Activated naive CD8-positive, alpha-beta T cell (primary cell): ENCODE measurements around the gene JMJD8.

Source experiments
- H3K27ac Mint-ChIP-seq: one replicate; pipeline ENCODE4 v1.8.0; 2021; ENCODE audit warnings: mixed read lengths
- H3K27me3 Mint-ChIP-seq: one replicate; pipeline ENCODE4 v1.8.0; 2021; ENCODE audit warnings: mixed read lengths
- H3K36me3 Mint-ChIP-seq: one replicate; pipeline ENCODE4 v1.8.0; 2021; ENCODE audit warnings: mixed read lengths
- H3K4me1 Mint-ChIP-seq: one replicate; pipeline ENCODE4 v1.8.0; 2021; ENCODE audit warnings: low read depth, mixed read lengths
- H3K4me3 Mint-ChIP-seq: one replicate; pipeline ENCODE4 v1.8.0; 2021; ENCODE audit warnings: mild to moderate bottlenecking, mixed read lengths
- H3K9me3 Mint-ChIP-seq: one replicate; pipeline ENCODE4 v1.8.0; 2021; ENCODE audit warnings: low read depth, mixed read lengths

Gene JMJD8

GRCh38 chr16:680625-680945 lies 3.5 kb downstream of the JMJD8 start:
- no peaks in the 10 kb centered on the region for H3K9me3 Mint-ChIP-seq
- peak overlapping the region; percentile 86 for H3K4me3 Mint-ChIP-seq
- no peaks in the 10 kb centered on the region for H3K27me3 Mint-ChIP-seq
- peaks cover 2% of the 10 kb centered on the region for H3K36me3 Mint-ChIP-seq
- peaks cover 15% of the 10 kb centered on the region for H3K4me1 Mint-ChIP-seq
- no peak overlapping the region for H3K27ac Mint-ChIP-seq

- Mint-ChIP-seq H3K27ac (peak within 1 kb of the TSS; percentile 85), H3K27me3 (no peaks in the 10 kb centered on the region), H3K36me3 (peaks cover 2% of the 10 kb centered on the region), H3K4me1 (peaks cover 17% of the 10 kb centered on the region), H3K9me3 (no peaks in the 10 kb centered on the region), H3K4me3 (peak within 1 kb of the TSS; percentile 86)
These were observed 4.1 kb downstream of the JMJD8 start, which contains the start of gene STUB1 for GRCh38 chr16:679814-680624. STUB1 (plus strand) TSS chr16:680410; CDS start chr16:680526, 116 bp downstream.

- Mint-ChIP-seq H3K27ac (peak overlapping the region; percentile 41), H3K9me3 (no peaks in the 10 kb centered on the region), H3K36me3 (peaks cover 2% of the 10 kb centered on the region), H3K4me1 (peaks cover 18% of the 10 kb centered on the region), H3K27me3 (no peaks in the 10 kb centered on the region), H3K4me3 (peak overlapping the region; percentile 80)
These were observed 5.0 kb downstream of the JMJD8 start for GRCh38 chr16:678858-679813.

- no peaks in the 10 kb centered on the region for H3K27me3 Mint-ChIP-seq
- H3K9me3 Mint-ChIP-seq = no peaks in the 10 kb centered on the region
- no peak overlapping the region for H3K27ac Mint-ChIP-seq
- peaks cover 2% of the 10 kb centered on the region for H3K36me3 Mint-ChIP-seq
- no peak overlapping the region for H3K4me3 Mint-ChIP-seq
- H3K4me1 Mint-ChIP-seq = peaks cover 18% of the 10 kb centered on the region
These were observed 5.8 kb downstream of the JMJD8 start for GRCh38 chr16:678209-678857.

- Mint-ChIP-seq H3K4me1 (peaks cover 17% of the 10 kb centered on the region), H3K36me3 (peaks cover 1% of the 10 kb centered on the region), H3K9me3 (no peaks in the 10 kb centered on the region), H3K27ac (no peak overlapping the region), H3K27me3 (no peaks in the 10 kb centered on the region), H3K4me3 (no peak overlapping the region)
These were observed 6.6 kb downstream of the JMJD8 start for GRCh38 chr16:677316-678190.

GRCh38 chr16:676913-677312 lies 7.2 kb downstream of the JMJD8 start:
- H3K27me3 Mint-ChIP-seq = no peaks in the 10 kb centered on the region

GRCh38 chr16:676565-676902 lies 7.6 kb downstream of the JMJD8 start:
- no peak overlapping the region for H3K27ac Mint-ChIP-seq
- no peaks in the 10 kb centered on the region for H3K9me3 Mint-ChIP-seq
- H3K4me1 Mint-ChIP-seq = peaks cover 11% of the 10 kb centered on the region
- H3K4me3 Mint-ChIP-seq = no peak overlapping the region
- no peaks in the 10 kb centered on the region for H3K27me3 Mint-ChIP-seq
- no peaks in the 10 kb centered on the region for H3K36me3 Mint-ChIP-seq

More at GRCh38 chr16:676913-677312, 7.2 kb downstream of the JMJD8 start:
- Mint-ChIP-seq H3K36me3 (no peaks in the 10 kb centered on the region), H3K4me3 (no peak overlapping the region), H3K27ac (no peak overlapping the region), H3K4me1 (peaks cover 15% of the 10 kb centered on the region), H3K9me3 (no peaks in the 10 kb centered on the region)

- Mint-ChIP-seq H3K4me1 (peaks cover 7% of the 10 kb centered on the region), H3K4me3 (no peak overlapping the region), H3K9me3 (no peaks in the 10 kb centered on the region), H3K27ac (no peak overlapping the region), H3K27me3 (no peaks in the 10 kb centered on the region), H3K36me3 (no peaks in the 10 kb centered on the region)
These were observed 8.1 kb downstream of the JMJD8 start for GRCh38 chr16:675884-676564.

- H3K9me3 Mint-ChIP-seq = no peaks in the 10 kb centered on the region
- H3K4me3 Mint-ChIP-seq = peak within 1 kb of the TSS; percentile 35
- no peaks in the 10 kb centered on the region for H3K36me3 Mint-ChIP-seq
- H3K27me3 Mint-ChIP-seq = no peaks in the 10 kb centered on the region
- H3K4me1 Mint-ChIP-seq = peaks cover 5% of the 10 kb centered on the region
- H3K27ac Mint-ChIP-seq = no peak within 1 kb of the TSS
These were observed 8.9 kb downstream of the JMJD8 start, which contains the start of gene RHBDL1 for GRCh38 chr16:674968-675883. RHBDL1 (plus strand) TSS chr16:675671; CDS start chr16:675791, 120 bp downstream.

GRCh38 chr16:674214-674881 lies 9.8 kb downstream of the JMJD8 start:
- H3K27ac Mint-ChIP-seq = no peak overlapping the region
- no peaks in the 10 kb centered on the region for H3K9me3 Mint-ChIP-seq
- H3K4me3 Mint-ChIP-seq = peak overlapping the region; percentile 35
- peaks cover 7% of the 10 kb centered on the region for H3K4me1 Mint-ChIP-seq
- H3K27me3 Mint-ChIP-seq = no peaks in the 10 kb centered on the region
- H3K36me3 Mint-ChIP-seq = no peaks in the 10 kb centered on the region

- H3K9me3 Mint-ChIP-seq = no peaks in the 10 kb centered on the region
- H3K27me3 Mint-ChIP-seq = no peaks in the 10 kb centered on the region
- H3K4me3 Mint-ChIP-seq = no peak overlapping the region
- H3K36me3 Mint-ChIP-seq = no peaks in the 10 kb centered on the region
- H3K27ac Mint-ChIP-seq = no peak overlapping the region
- peaks cover 5% of the 10 kb centered on the region for H3K4me1 Mint-ChIP-seq
These were observed 10.6 kb downstream of the JMJD8 start for GRCh38 chr16:673399-673991.

GRCh38 chr16:672851-673250 lies 11.3 kb downstream of the JMJD8 start:
- H3K27me3 Mint-ChIP-seq = no peaks in the 10 kb centered on the region
- no peak overlapping the region for H3K4me3 Mint-ChIP-seq
- no peaks in the 10 kb centered on the region for H3K36me3 Mint-ChIP-seq
- no peaks in the 10 kb centered on the region for H3K9me3 Mint-ChIP-seq
- H3K4me1 Mint-ChIP-seq = peaks cover 5% of the 10 kb centered on the region
- no peak overlapping the region for H3K27ac Mint-ChIP-seq
